Measurements from ENCODE around the gene DMTF1. TPM values are rescaled to one million over a fixed set of nuclear protein-coding genes. Genes with fewer than 3 reads are reported as not detected.

Gene DMTF1
- total RNA-seq, 1 donor from 2014 or later: 200 TPM

- DNase-seq: no peak
Measured at GRCh38 chr7:87147500-87147899, 4.8 kb upstream of the DMTF1 start.

GRCh38 chr7:87148332-87148955 lies 3.8 kb upstream of the DMTF1 start:
- DNase-seq: no peak

DNA sequence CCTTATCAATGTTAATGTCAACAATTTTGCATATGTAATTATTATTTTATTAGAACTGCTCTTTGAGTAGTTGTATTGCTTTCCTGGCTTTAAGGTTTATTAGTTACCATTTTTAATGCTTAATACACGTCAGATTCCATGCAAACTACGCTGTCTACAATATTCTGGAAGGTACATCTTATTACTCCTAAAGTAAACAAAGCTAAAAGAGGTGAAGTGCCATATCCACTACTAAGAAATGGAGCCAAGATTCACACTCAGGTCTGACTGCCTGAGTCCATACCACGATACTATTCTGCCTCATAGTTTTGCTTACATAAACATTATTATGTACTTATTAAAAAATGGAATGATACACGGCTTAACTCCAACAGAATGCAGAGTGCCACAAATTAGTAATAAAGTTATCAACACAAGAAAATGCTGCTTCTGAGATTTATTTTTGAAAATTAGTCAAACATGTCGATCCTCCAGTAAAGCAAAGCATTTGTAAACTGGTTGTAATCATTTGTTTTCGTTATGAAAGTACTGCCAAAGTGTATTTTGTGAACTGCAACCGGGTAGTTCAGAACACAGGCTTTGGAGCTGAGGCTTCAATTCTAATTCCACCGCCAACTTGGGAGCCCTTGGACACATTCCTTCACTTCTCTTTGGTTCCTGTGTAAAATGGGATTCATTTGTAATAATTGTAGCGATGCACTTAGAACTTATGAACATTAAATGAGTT lies 1.1 kb upstream of the DMTF1 start:
- DNase-seq: no peak

- no peak for DNase-seq
Measured at GRCh38 chr7:87151729-87152111, 533 bp upstream of the DMTF1 start.

- DNase-seq: peak; percentile 18
Measured at GRCh38 chr7:87152897-87153641, 816 bp downstream of the DMTF1 start.

- no peak for DNase-seq
Measured at GRCh38 chr7:87154166-87154565, 1.9 kb downstream of the DMTF1 start.

DNA sequence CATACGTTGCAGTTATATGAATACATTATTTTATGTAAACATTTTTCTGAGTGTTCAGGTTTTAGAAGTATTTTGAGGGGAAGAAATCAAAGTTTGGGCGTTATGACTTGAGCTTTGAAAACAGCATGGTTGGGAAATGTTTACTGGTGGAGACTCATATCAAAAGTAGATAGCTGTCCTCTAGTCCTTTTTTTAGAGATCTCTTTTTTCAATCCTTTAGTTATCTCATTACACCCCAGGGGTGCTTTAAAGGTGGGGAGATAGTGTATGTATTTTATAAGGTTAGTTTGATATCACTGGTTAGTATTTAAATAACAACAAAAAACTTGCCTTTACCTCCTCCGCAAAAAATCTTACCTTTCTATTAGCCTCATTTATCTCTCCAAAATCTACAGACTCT lies 2.3 kb downstream of the DMTF1 start:
- DNase-seq: no peak

DNA sequence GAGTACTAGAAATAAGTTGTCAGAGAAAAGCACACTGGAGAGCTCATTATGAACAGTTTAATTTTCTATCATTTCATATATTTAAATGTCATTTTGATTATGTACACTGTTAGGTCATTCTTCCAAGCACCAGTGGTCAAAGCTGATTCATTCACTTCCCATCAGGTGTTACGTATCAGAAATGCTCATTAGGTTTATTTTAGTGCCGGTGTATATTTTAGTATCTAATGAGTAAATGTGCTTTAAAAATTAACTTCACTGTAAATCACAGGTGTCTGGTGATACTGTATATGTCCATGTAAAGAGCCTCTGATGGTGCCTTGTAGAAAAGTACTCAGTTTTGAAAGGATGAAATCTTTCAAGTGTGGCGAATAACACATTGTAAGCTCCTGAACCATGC lies 3.5 kb downstream of the DMTF1 start:
- DNase-seq: no peak

- DNase-seq: no peak
Measured at GRCh38 chr7:87156709-87157108, 4.5 kb downstream of the DMTF1 start.

DNA sequence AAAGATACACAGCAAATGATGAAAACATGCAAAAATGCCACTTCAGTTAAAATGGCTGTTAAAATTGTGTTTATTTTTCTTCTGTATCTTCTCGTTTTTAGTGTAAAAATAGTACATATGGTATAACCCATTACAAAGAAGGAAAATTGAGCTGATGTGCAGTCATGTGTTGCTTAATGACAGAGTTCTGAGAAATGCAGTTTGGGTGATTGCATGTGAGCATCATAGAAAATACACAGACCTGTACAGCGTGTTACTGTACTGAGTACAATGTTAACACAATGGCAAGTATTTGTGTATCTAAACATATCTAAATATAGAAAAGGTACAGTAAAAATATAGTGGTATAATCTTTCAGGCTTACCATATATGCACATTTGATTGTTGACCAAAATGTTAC lies 7.3 kb downstream of the DMTF1 start:
- DNase-seq: no peak

- DNase-seq: no peak
Measured at GRCh38 chr7:87164433-87164832, 12.2 kb downstream of the DMTF1 start.

- DNase-seq: no peak
Measured at GRCh38 chr7:87170828-87171227, 18.6 kb downstream of the DMTF1 start.

- DNase-seq: no peak
Measured at GRCh38 chr7:87171282-87171934, 19.2 kb downstream of the DMTF1 start.

- no peak for DNase-seq
Measured at GRCh38 chr7:87173471-87173870, 21.2 kb downstream of the DMTF1 start.

DNA sequence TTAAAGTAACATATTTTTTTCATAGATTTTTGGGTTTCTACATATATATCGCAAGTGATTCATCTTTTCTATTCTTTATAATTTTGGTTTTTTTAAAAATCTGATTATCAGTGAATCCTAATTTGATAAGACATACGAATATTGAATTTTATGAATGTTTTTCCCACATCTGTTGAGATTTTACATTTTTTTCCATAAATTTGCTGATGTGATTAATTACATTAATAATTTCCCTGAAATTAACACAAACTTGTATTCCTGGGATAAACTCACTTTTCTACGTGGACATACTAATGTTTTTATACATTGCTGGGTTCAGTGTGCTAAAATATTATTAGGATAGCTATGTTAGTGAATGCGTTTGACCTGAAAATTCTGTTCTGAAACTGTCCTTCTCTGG lies 26.1 kb downstream of the DMTF1 start:
- DNase-seq: no peak

DNA sequence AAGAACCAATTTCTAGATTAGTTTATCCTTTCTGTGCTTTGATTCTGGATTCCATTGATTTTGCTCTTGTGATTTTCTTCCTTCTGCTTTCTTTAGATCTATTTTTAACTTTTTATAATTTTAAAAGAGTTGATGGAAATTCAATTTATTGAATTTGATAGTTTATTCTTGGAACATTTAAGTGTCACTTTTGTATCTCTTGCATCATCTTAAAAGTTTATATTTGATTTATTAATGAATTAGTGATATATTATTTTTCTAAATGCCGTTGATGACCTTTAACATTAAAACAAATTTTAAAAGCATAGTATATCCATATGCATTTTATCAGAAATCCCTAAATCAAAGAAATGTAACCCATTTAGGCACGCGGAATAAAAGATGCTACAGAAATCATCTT lies 26.9 kb downstream of the DMTF1 start:
- no peak for DNase-seq

GRCh38 chr7:87187120-87187519 lies 34.9 kb downstream of the DMTF1 start:
- DNase-seq: no peak

DNA sequence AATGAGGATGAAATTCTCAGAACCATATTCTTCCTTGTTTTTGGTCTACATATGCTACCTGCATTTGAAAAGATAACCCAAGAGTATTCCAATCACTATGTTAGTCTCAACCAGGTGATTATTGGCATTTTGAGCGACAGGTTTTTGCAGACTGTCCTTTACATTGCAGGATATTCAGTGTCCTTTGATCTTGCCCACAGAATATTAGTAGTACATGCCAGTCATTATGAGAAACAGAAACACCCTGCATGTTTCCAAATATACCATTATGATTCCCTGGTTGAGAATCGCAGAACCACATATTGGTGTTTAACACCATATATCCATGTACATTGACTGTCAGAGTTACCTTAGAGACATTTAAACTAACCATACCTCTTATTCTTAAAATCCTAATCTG lies 36.7 kb downstream of the DMTF1 start:
- no peak for DNase-seq

- DNase-seq: no peak
Measured at GRCh38 chr7:87190783-87191182, 38.5 kb downstream of the DMTF1 start.

DNA sequence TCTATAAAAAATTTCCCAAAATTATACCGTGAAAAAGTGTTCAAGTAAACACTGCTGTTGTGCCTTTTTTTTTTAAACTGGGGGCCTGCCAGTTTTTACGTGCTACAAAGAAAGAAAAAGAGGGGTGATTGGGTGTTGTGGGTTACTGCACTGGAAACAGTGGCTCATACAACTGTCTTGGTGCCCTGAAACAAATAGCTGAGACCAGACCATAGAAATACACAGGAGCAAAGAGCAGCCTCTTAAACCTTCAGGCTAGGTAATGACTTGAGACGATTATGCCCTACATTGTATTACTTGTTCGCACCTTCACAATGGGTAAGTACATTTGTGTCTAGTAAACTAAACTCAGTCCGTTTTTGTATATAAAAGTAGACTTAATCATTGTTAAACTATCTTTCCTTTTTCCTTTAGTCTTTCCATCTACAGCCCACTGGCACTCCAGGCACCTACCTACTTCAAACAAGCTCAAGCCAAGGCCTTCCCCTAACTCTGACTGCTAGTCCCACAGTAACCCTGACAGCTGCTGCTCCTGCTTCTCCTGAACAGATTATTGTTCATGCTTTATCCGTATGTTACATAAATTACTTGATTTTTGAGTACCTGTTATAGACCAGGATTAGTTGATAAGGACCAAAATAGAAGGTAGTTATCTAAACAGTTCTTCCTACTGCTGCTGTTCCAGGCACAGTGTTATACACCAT lies 40.7 kb downstream of the DMTF1 start:
- DNase-seq: no peak

- no peak for DNase-seq
Measured at GRCh38 chr7:87193912-87194311, 41.7 kb downstream of the DMTF1 start.

- no peak for DNase-seq
Measured at GRCh38 chr7:87199241-87199640, 47.0 kb downstream of the DMTF1 start.

All from occipital lobe (tissue), 2 donors.